Naive thymus-derived CD4-positive, alpha-beta T cell (primary cell): ENCODE measurements around the gene RHBDF1. TPM values are rescaled to one million over a fixed set of nuclear protein-coding genes. Genes with fewer than 3 reads are reported as not detected.
A peak's percentile ranks its signal among the peaks of the same experiment; 100 is the strongest.

Source experiments
- ATAC-seq: fragments of 150-1000 bp; cut with Tn5 transposase; 2 replicates; pipeline ENCODE4 v1.10.0; 2021; ENCODE audit warnings: mild to moderate bottlenecking, moderate library complexity
- CTCF ChIA-PET: fragments of 350-600 bp; sonication (Branson Sonifier 250); formaldehyde crosslinking; loops from one replicate; lab custom pipeline; 2021; ENCODE audit warnings: antibody characterized with exemption; lab: Charles Lee
- POLR2A ChIA-PET: fragments of 350-600 bp; sonication (Branson Sonifier 250); formaldehyde crosslinking; loops from one replicate; lab custom pipeline; 2021; ENCODE audit warnings: antibody characterized with exemption, inconsistent platforms; lab: Charles Lee
- DNase-seq, 9 donors: peaks; one replicate each; pipeline versions ENCODE4 v3.0.0 to v3.0.0-alpha.2; 2020 to 2022; ENCODE audit warnings: mixed read lengths in 1 of 9
- H3K27ac ChIP-seq: one replicate; pipeline ENCODE4 v1.7.0; 2013; ENCODE audit warnings: mild to moderate bottlenecking, low read depth, low read length, moderate library complexity
- H3K27me3 ChIP-seq, 2 donors: one replicate each; pipeline ENCODE4 v1.7.0; 2013; ENCODE audit warnings: low read length in 2 of 2, mild to moderate bottlenecking in 2 of 2, moderate library complexity in 2 of 2; ENCODE audit not compliant: control insufficient read depth in 2 of 2, insufficient read depth in 2 of 2
- H3K36me3 ChIP-seq, 3 experiments: 1 replicate in 2 of 3; 2 replicates in 1 of 3; pipeline ENCODE4 v1.7.0; 2013; ENCODE audit warnings: low read length in 3 of 3, mild to moderate bottlenecking in 3 of 3, moderate library complexity in 1 of 3; ENCODE audit not compliant: insufficient read depth in 3 of 3, control insufficient read depth in 2 of 3
- H3K4me1 ChIP-seq, 2 donors: one replicate each; pipeline ENCODE4 v1.7.0; 2013; ENCODE audit warnings: low read length in 2 of 2, mild to moderate bottlenecking in 2 of 2, moderate library complexity in 1 of 2; ENCODE audit not compliant: control insufficient read depth in 2 of 2, insufficient read depth in 2 of 2
- H3K4me3 ChIP-seq: 2 replicates; pipeline ENCODE4 v1.7.0; 2013; ENCODE audit warnings: mild to moderate bottlenecking, low read length
- H3K9me3 ChIP-seq, 3 experiments: 1 replicate in 2 of 3; 2 replicates in 1 of 3; pipeline ENCODE4 v1.7.0; 2013; ENCODE audit warnings: low read length in 3 of 3; ENCODE audit not compliant: control insufficient read depth in 2 of 3
- H3K27ac Mint-ChIP-seq, 9 donors: one replicate each; pipeline ENCODE4 v1.8.0; 2020 to 2022; ENCODE audit warnings: mixed read lengths in 9 of 9, mild to moderate bottlenecking in 8 of 9, moderate library complexity in 5 of 9, inconsistent platforms in 2 of 9
- H3K27me3 Mint-ChIP-seq, 5 donors: one replicate each; pipeline ENCODE4 v1.8.0; 2021 to 2022; ENCODE audit warnings: mixed read lengths in 5 of 5, mild to moderate bottlenecking in 1 of 5
- H3K36me3 Mint-ChIP-seq, 5 donors: one replicate each; pipeline ENCODE4 v1.8.0; 2020 to 2022; ENCODE audit warnings: mixed read lengths in 5 of 5, mild to moderate bottlenecking in 3 of 5, inconsistent platforms in 1 of 5
- H3K4me1 Mint-ChIP-seq, 7 donors: one replicate each; pipeline ENCODE4 v1.8.0; 2020 to 2022; ENCODE audit warnings: mixed read lengths in 7 of 7, mild to moderate bottlenecking in 3 of 7, inconsistent platforms in 1 of 7
- H3K4me3 Mint-ChIP-seq, 10 donors: one replicate each; pipeline ENCODE4 v1.8.0; 2020 to 2022; ENCODE audit warnings: mild to moderate bottlenecking in 10 of 10, mixed read lengths in 10 of 10, moderate library complexity in 6 of 10, inconsistent platforms in 2 of 10
- H3K9me3 Mint-ChIP-seq, 11 donors: one replicate each; pipeline ENCODE4 v1.8.0; 2020 to 2022; ENCODE audit warnings: mixed read lengths in 11 of 11, mild to moderate bottlenecking in 4 of 11, inconsistent platforms in 1 of 11, moderate library complexity in 1 of 11
- intact Hi-C, 2 donors: fragments of 100-400 bp; cut with micrococcal nuclease; formaldehyde crosslinking; loops; one replicate each; pipeline ENCODE4 v1.15.1; 2023
- polyA plus RNA-seq, 2 donors: library from polyadenylated mRNA; unstranded; fragments of 300-500 nt; fragmentation: Illumina TruSeq; gene quantifications; one replicate each; pipeline ENCODE4 v1.2.3, GENCODE V29; 2021
- total RNA-seq, 6 experiments: library from RNA in 5 of 6; stranded (reverse) in 5 of 6; gene quantifications; 1 replicate in 5 of 6; 2 replicates in 1 of 6; pipeline ENCODE4 v1.2.3 and lab custom pipeline; 2021 to 2026

The RHBDF1 gene
- total and polyA plus RNA-seq, 7 experiments from 2014 or later: 0.66 to 1.6 TPM; not detected in 5

DNA sequence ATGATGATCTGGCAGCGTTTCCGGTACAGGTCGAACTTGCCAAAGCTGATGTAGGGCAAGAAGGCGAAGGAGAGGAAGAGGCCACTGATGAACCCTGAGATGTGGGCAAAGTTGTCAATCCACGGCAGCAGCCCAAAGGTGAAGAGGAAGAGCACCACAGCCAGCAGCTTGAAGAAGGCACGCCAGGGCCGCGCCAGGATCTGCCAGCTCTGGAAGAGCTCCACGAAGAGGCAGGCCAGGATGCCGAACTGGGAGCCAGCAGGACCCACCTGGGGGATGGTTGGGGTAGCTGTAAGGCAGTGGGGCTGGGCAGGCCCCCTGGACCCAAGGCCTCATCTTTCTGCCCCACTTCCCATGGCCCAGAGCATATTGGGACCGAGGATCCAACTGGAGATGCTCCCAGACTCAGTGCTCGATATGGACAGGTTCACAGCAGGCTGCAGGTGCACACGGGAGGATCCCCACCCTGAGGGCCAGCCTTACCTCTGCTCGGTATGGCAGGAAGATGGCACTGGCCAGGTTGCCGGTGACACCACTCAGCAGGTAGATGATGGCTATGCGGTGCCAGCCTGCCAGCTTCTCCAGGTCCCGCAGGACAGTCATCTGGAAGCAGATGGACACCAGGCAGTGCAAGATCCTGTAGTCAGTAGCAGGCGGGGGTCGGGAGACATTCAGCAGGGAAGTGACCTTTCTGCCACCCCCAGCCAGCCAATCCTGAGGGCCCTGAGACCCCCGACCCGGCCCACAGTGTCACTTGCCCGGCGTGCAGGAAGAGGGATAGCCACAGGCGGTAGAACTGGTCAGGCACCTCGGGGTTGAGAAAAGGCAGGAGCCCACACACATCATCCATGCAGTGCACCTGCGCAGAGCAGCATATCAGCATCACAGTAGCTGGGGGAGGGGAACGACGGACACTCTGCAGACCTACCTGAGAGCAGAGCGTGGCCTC is 13.7 kb downstream of the RHBDF1 start:
- H3K9me3 Mint-ChIP-seq: no peaks in the 10 kb centered on the region
- H3K27me3 Mint-ChIP-seq: no peaks in the 10 kb centered on the region
- Histone ChIP-seq H3K36me3 (peaks cover 0 to 16% (median 0%) of the 10 kb centered on the region in 3 experiments), H3K4me3 (no peak overlapping the region), H3K9me3 (no peaks in the 10 kb centered on the region), H3K4me1 (peaks cover 0 to 4% of the 10 kb centered on the region in 2 donors), H3K27ac (no peak overlapping the region), H3K27me3 (no peaks in the 10 kb centered on the region)
- ChIA-PET CTCF (no interaction called here), POLR2A (no interaction called here)
- H3K4me1 Mint-ChIP-seq: peaks cover 0 to 12% (median 6%) of the 10 kb centered on the region in 7 donors
- no peak overlapping the region for H3K27ac Mint-ChIP-seq
- H3K36me3 Mint-ChIP-seq: peaks cover 0 to 4% (median 0%) of the 10 kb centered on the region in 5 donors
- no peak overlapping the region for H3K4me3 Mint-ChIP-seq
- intact Hi-C loops: no loop called here
- no peak for ATAC-seq
- no peak for DNase-seq

DNA sequence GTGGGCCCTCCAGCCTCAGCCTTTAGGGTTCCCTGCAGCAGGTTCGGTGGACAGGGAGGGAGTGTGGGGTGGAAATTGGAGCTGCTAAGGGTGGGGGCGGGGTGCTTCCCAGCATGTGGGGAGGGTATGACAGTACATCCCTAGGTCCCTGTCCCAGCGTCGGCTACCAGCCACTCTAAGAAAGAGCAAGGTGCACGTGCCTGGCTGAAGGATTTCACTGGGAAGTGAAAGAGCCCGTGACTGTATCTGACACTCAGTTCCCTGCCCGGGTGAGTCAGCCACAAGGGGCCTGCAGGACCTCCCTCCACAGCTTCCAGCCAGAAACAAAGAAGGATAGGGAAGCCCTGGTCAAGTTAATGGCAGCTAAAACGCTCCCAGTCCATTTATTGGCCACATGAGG is 14.7 kb downstream of the RHBDF1 start:
- Mint-ChIP-seq H3K9me3 (no peaks in the 10 kb centered on the region), H3K27ac (no peak overlapping the region), H3K4me3 (no peak overlapping the region), H3K36me3 (peaks cover 0 to 4% (median 0%) of the 10 kb centered on the region in 5 donors), H3K4me1 (peaks cover 5 to 22% (median 14%) of the 10 kb centered on the region in 7 donors), H3K27me3 (no peaks in the 10 kb centered on the region)
- Histone ChIP-seq H3K27ac (no peak overlapping the region), H3K27me3 (no peaks in the 10 kb centered on the region), H3K36me3 (peaks cover 0 to 16% (median 0%) of the 10 kb centered on the region in 3 experiments), H3K4me3 (no peak overlapping the region), H3K9me3 (no peaks in the 10 kb centered on the region), H3K4me1 (peaks cover 0 to 4% of the 10 kb centered on the region in 2 donors)
- intact Hi-C loops: no loop called here
- ATAC-seq (no peak), DNase-seq (no peak)
- ChIA-PET POLR2A (no interaction called here), CTCF (no interaction called here)

GRCh38 chr16:56231-56927 is 16.1 kb downstream of the RHBDF1 start:
- Histone ChIP-seq H3K4me1 (peaks cover 2 to 11% of the 10 kb centered on the region in 2 donors), H3K27ac (no peak overlapping the region), H3K9me3 (no peaks in the 10 kb centered on the region), H3K36me3 (peaks cover 0 to 16% (median 0%) of the 10 kb centered on the region in 3 experiments), H3K4me3 (no peak overlapping the region), H3K27me3 (no peaks in the 10 kb centered on the region)
- Mint-ChIP-seq H3K4me3 (peak overlapping the region in 5 of 10 donors; percentile 40 to 82 (median 42)), H3K36me3 (peaks cover 0 to 5% (median 2%) of the 10 kb centered on the region in 5 donors), H3K27me3 (no peaks in the 10 kb centered on the region), H3K9me3 (no peaks in the 10 kb centered on the region), H3K27ac (peak overlapping the region in 1 of 9 donors; percentile 3), H3K4me1 (peaks cover 8 to 31% (median 23%) of the 10 kb centered on the region in 7 donors)
- intact Hi-C loops: no loop called here
- CTCF ChIA-PET: interaction anchor here (1.1 to 1.5 kb wide), 2 partner anchors 9 to 40 kb away, joined by 3 read pairs; no protein-coding TSS in a partner anchor
- ATAC-seq (no peak), DNase-seq (no peak)
- POLR2A ChIA-PET: no interaction called here

GRCh38 chr16:55571-56136 is 16.8 kb downstream of the RHBDF1 start:
- no peak overlapping the region for H3K4me3 ChIP-seq
- DNase-seq (no peak), ATAC-seq (no peak)
- no peak overlapping the region for H3K27ac ChIP-seq
- H3K36me3 ChIP-seq: peaks cover 0 to 22% (median 2%) of the 10 kb centered on the region in 3 experiments
- ChIA-PET POLR2A (no interaction called here), CTCF (interaction anchor here (1.5 kb wide), 1 partner anchor 41 kb away, joined by 3 read pairs; no protein-coding TSS in a partner anchor)
- intact Hi-C loops: no loop called here
- no peaks in the 10 kb centered on the region for H3K27me3 ChIP-seq
- H3K4me1 ChIP-seq: peaks cover 9 to 11% of the 10 kb centered on the region in 2 donors
- Mint-ChIP-seq H3K4me3 (peak overlapping the region in 7 of 10 donors; percentile 40 to 100 (median 45)), H3K9me3 (no peaks in the 10 kb centered on the region), H3K27ac (peak overlapping the region in 1 of 9 donors; percentile 3), H3K27me3 (no peaks in the 10 kb centered on the region), H3K4me1 (peaks cover 15 to 38% (median 31%) of the 10 kb centered on the region in 7 donors), H3K36me3 (peaks cover 0 to 11% (median 5%) of the 10 kb centered on the region in 5 donors)
- no peaks in the 10 kb centered on the region for H3K9me3 ChIP-seq

DNA sequence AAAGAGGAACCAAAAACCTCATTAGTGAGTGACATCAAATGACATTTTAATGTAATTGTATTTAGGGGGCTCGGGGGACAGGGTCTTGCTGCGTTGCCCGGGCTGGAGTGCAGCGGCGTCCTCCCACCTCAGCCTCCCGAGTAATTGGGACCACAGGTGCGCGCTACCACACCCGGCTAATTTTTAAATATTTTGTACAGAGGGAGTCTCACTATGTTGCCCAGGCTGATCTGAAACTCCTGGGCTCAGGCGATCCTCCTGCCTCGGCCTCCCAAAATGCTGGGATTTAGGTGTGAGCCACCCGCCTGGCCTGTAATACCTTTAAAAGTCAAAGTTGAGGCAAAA is 18.2 kb downstream of the RHBDF1 start:
- H3K4me3 Mint-ChIP-seq: peak overlapping the region; percentile 89 to 100 (median 98)
- Histone ChIP-seq H3K4me1 (peaks cover 9 to 11% of the 10 kb centered on the region in 2 donors), H3K27me3 (no peaks in the 10 kb centered on the region), H3K9me3 (no peaks in the 10 kb centered on the region), H3K27ac (peak overlapping the region; percentile 73), H3K4me3 (peak overlapping the region; percentile 96), H3K36me3 (peaks cover 0 to 28% (median 5%) of the 10 kb centered on the region in 3 experiments)
- intact Hi-C loops: no loop called here
- peaks cover 4 to 13% (median 6%) of the 10 kb centered on the region in 5 donors for H3K36me3 Mint-ChIP-seq
- DNase-seq (no peak), ATAC-seq (no peak)
- H3K9me3 Mint-ChIP-seq: no peaks in the 10 kb centered on the region
- H3K27me3 Mint-ChIP-seq: no peaks in the 10 kb centered on the region
- POLR2A ChIA-PET: interaction anchor here (0.6 to 1.1 kb wide), 2 partner anchors 43 to 830 kb away, joined by 3 read pairs; no protein-coding TSS in a partner anchor
- peaks cover 20 to 45% (median 36%) of the 10 kb centered on the region in 7 donors for H3K4me1 Mint-ChIP-seq
- peak overlapping the region in 7 of 9 donors; percentile 43 to 93 (median 66) for H3K27ac Mint-ChIP-seq
- CTCF ChIA-PET: interaction anchor here (0.6 kb wide), 1 partner anchor 46 kb away, joined by 3 read pairs; no protein-coding TSS in a partner anchor
